Keratinocyte (primary cell): ENCODE results near the gene KRTAP10-6.

Experiments
- EZH2 ChIP-seq: IDR thresholded peaks from one replicate; pipeline ENCODE4 v1.6.1; 2012; ENCODE audit warnings: inconsistent platforms, mild to moderate bottlenecking, low read length, moderate library complexity
- TF ChIP-seq, protein P1 (sequence below), 3 experiments: IDR thresholded peaks in 1 of 3; conservative IDR thresholded peaks in 1 of 3; optimal IDR thresholded peaks in 1 of 3; 2 replicates in 2 of 3; 3 replicates in 1 of 3; pipeline versions ENCODE3 to v1.5.1; 2011; ENCODE audit warnings: low read length in 3 of 3, mild to moderate bottlenecking in 3 of 3, moderate library complexity in 2 of 3, control low read depth in 1 of 3, inconsistent platforms in 1 of 3; ENCODE audit not compliant: insufficient read depth in 2 of 3; ENCODE audit errors: extremely low read depth in 1 of 3

DNA sequence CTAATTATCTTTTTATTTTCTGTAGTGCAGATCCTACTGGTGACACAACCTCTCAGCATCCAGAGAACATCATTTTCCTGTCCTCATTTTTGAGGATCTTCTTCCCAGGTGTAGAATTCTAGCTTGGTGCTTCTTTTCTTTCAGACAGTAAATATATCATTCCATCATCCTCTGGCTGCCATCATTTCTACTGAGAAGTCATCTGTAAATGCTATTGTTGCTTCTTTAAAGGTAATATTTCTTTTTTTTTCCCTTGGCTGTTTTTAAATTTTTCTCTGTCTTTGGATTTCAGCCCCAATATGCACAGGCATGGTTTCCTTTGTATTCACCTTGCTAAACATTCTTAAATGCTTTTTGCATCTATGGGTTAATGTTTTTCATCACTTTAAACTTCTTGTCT lies 31.3 kb upstream of the KRTAP10-6 start:
- TF ChIP-seq, protein P1, sequence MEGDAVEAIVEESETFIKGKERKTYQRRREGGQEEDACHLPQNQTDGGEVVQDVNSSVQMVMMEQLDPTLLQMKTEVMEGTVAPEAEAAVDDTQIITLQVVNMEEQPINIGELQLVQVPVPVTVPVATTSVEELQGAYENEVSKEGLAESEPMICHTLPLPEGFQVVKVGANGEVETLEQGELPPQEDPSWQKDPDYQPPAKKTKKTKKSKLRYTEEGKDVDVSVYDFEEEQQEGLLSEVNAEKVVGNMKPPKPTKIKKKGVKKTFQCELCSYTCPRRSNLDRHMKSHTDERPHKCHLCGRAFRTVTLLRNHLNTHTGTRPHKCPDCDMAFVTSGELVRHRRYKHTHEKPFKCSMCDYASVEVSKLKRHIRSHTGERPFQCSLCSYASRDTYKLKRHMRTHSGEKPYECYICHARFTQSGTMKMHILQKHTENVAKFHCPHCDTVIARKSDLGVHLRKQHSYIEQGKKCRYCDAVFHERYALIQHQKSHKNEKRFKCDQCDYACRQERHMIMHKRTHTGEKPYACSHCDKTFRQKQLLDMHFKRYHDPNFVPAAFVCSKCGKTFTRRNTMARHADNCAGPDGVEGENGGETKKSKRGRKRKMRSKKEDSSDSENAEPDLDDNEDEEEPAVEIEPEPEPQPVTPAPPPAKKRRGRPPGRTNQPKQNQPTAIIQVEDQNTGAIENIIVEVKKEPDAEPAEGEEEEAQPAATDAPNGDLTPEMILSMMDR (optimal IDR thresholded peaks at IDR 0.05 in 1 of 3, IDR thresholded peaks at IDR 0.05 in 1 of 3, conservative IDR thresholded peaks at IDR 0.05 in 1 of 3; ENCODE audit: extremely low read depth in 1 of 3, insufficient read depth in 2 of 3, low read length in 3 of 3): no peak
- TF ChIP-seq EZH2: no peak
